Body of pancreas (tissue), 4 donors: ENCODE results near the gene BTBD9.

Experiments
- CTCF ChIP-seq, 7 experiments: fragments of 450-650 bp in 4 of 7; fragments of 200-600 bp in 3 of 7; sonication (generic) in 3 of 7; IDR thresholded peaks; one replicate each; pipeline ENCODE4 v1.5.1; 2016 to 2019; ENCODE audit warnings: antibody characterized with exemption in 7 of 7
- POLR2A ChIP-seq, 3 donors: fragments of 450-650 bp; IDR thresholded peaks; one replicate each; pipeline ENCODE4 v1.6.1; 2016; ENCODE audit warnings: antibody characterized with exemption in 3 of 3, mild to moderate bottlenecking in 2 of 3

GRCh38 chr6:38375937-38376336 is 263.8 kb downstream of the BTBD9 start:
- TF ChIP-seq POLR2A (IDR thresholded peaks at IDR 0.05) (no peak), CTCF (IDR thresholded peaks at IDR 0.05) (no peak)
